SK-N-SH (cell line): ENCODE results near the gene SPNS1. TPM values are rescaled to one million over a fixed set of nuclear protein-coding genes. Genes with fewer than 3 reads are reported as not detected.

Experiments used
- CTCF ChIA-PET: fragments of 300-600, 350-600 bp; formaldehyde crosslinking; extraction: SDS; loops from one replicate; lab custom pipeline; 2021; lab: Yijun Ruan, JAX
- POLR2A ChIA-PET: fragments of 350-600 bp; sonication (Branson Sonifier 250); formaldehyde crosslinking; extraction: SDS; loops from one replicate; lab custom pipeline; 2020; ENCODE audit warnings: antibody characterized with exemption, inconsistent platforms; lab: Yijun Ruan, JAX
- DNase-seq: peaks from one replicate; pipeline ENCODE4 v3.0.0; 2012
- H2AFZ ChIP-seq: fragments of 200-600 bp; sonication (generic); 2 replicates; pipeline ENCODE4 v1.8.1; 2016; ENCODE audit warnings: antibody characterized with exemption, mild to moderate bottlenecking, low read depth
- H3F3A ChIP-seq: fragments of 200-600 bp; sonication (generic); replicated peaks from 2 replicates; pipeline ENCODE3; 2016; ENCODE audit warnings: antibody characterized with exemption, mild to moderate bottlenecking; ENCODE audit not compliant: insufficient read depth
- H3K27ac ChIP-seq, 2 experiments: fragments of 200-500 bp in 1 of 2; fragments of 200-600 bp in 1 of 2; sonication (Bioruptor generic) in 1 of 2; sonication (generic), shearing (Covaris generic) in 1 of 2; 2 replicates each; pipeline versions ENCODE4 v1.5.1 to v1.6.1; 2014 to 2016; ENCODE audit warnings: low read depth in 2 of 2, inconsistent platforms in 1 of 2, low read length in 1 of 2, mild to moderate bottlenecking in 1 of 2, mixed read lengths in 1 of 2
- H3K27me3 ChIP-seq: fragments of 200-600 bp; sonication (generic), shearing (Covaris generic); 2 replicates; pipeline ENCODE4 v1.6.1; 2016; ENCODE audit warnings: mixed run types; ENCODE audit not compliant: insufficient read depth
- H3K36me3 ChIP-seq, 2 experiments: fragments of 200-500 bp in 1 of 2; fragments of 200-600 bp in 1 of 2; sonication (Bioruptor generic) in 1 of 2; sonication (generic) in 1 of 2; replicated peaks in 1 of 2; 2 replicates each; pipeline versions ENCODE3 to v1.5.1; 2014 to 2016; ENCODE audit warnings: low read length in 1 of 2, mild to moderate bottlenecking in 1 of 2; ENCODE audit not compliant: insufficient read depth in 2 of 2, control insufficient read depth in 1 of 2
- H3K4me1 ChIP-seq, 2 experiments: fragments of 200-500 bp in 1 of 2; fragments of 200-600 bp in 1 of 2; sonication (Bioruptor generic) in 1 of 2; sonication (generic), shearing (Covaris generic) in 1 of 2; 2 replicates each; pipeline versions ENCODE4 v1.5.1 to v1.6.1; 2014 to 2016; ENCODE audit warnings: low read depth in 1 of 2, low read length in 1 of 2, mixed run types in 1 of 2; ENCODE audit not compliant: insufficient read depth in 2 of 2, control insufficient read depth in 1 of 2
- H3K4me2 ChIP-seq: fragments of 200-600 bp; sonication (generic), shearing (Covaris generic); 2 replicates; pipeline ENCODE4 v1.6.1; 2017; ENCODE audit warnings: mixed run types
- H3K4me3 ChIP-seq, 2 experiments: fragments of 200-500 bp in 1 of 2; fragments of 200-600 bp in 1 of 2; sonication (Bioruptor generic) in 1 of 2; sonication (generic), shearing (Covaris generic) in 1 of 2; 2 replicates each; pipeline versions ENCODE4 v1.5.1 to v1.8.1; 2014 to 2016; ENCODE audit warnings: low read depth in 2 of 2, inconsistent platforms in 1 of 2, low read length in 1 of 2, mild to moderate bottlenecking in 1 of 2, mixed read lengths in 1 of 2, moderate library complexity in 1 of 2
- H3K79me2 ChIP-seq: fragments of 200-600 bp; sonication (generic); 2 replicates; pipeline ENCODE4 v1.8.1; 2017; ENCODE audit warnings: mild to moderate bottlenecking; ENCODE audit not compliant: insufficient read depth
- H3K9ac ChIP-seq: fragments of 200-600 bp; sonication (generic); 2 replicates; pipeline ENCODE4 v1.6.1; 2017; ENCODE audit warnings: mixed run types
- H3K9me2 ChIP-seq: fragments of 200-600 bp; sonication (generic); 2 replicates; pipeline ENCODE4 v1.6.1; 2017; ENCODE audit warnings: mixed run types
- H3K9me3 ChIP-seq: fragments of 200-600 bp; sonication (generic); 2 replicates; pipeline ENCODE4 v1.6.1; 2017; ENCODE audit warnings: mixed run types, mild to moderate bottlenecking, moderate library complexity
- H4K20me1 ChIP-seq: fragments of 200-600 bp; sonication (generic); 2 replicates; pipeline ENCODE4 v1.6.1; 2017; ENCODE audit warnings: mild to moderate bottlenecking, mixed run types; ENCODE audit not compliant: insufficient read depth
- CHD2 ChIP-seq: fragments of 150-350 bp; IDR thresholded peaks from 2 replicates; pipeline ENCODE4 v1.6.1; 2018; ENCODE audit warnings: low read length; ENCODE audit not compliant: partially characterized antibody
- EP300 ChIP-seq, 2 experiments: IDR thresholded peaks; 2 replicates each; pipeline versions ENCODE4 v1.4.0 to v1.6.1; 2012; ENCODE audit warnings: borderline replicate concordance in 1 of 2, low read depth in 1 of 2, low read length in 1 of 2
- EZH2phosphoT487 ChIP-seq: fragments of 200-600 bp; sonication (generic); IDR thresholded peaks from 2 replicates; pipeline ENCODE4 v1.6.1; 2017; ENCODE audit warnings: low read depth, mixed run types, mild to moderate bottlenecking, antibody characterized with exemption, moderate library complexity, borderline replicate concordance
- FOXJ3 ChIP-seq: sonication (generic); formaldehyde crosslinking; IDR thresholded peaks from 2 replicates; pipeline ENCODE4 v1.5.1; 2020; ENCODE audit warnings: mild to moderate bottlenecking, missing genetic modification reagents
- FOXM1 ChIP-seq: IDR thresholded peaks from 2 replicates; pipeline ENCODE4 v1.4.0; 2012; ENCODE audit warnings: low read depth, mild to moderate bottlenecking
- GABPA ChIP-seq: IDR thresholded peaks from 2 replicates; pipeline ENCODE4 v1.4.0; 2012; ENCODE audit warnings: low read depth, mild to moderate bottlenecking
- MAX ChIP-seq: IDR thresholded peaks from 2 replicates; pipeline ENCODE4 v1.4.0; 2012; ENCODE audit warnings: low read depth
- MXI1 ChIP-seq: IDR thresholded peaks from 2 replicates; pipeline ENCODE4 v1.6.1; 2012; ENCODE audit warnings: mild to moderate bottlenecking, low read depth, low read length, improper control_type of control experiment
- NFIC ChIP-seq: IDR thresholded peaks from 2 replicates; pipeline ENCODE4 v1.4.0; 2012; ENCODE audit warnings: borderline replicate concordance
- NRF1 ChIP-seq: IDR thresholded peaks from 2 replicates; pipeline ENCODE4 v1.6.1; 2012; ENCODE audit warnings: low read depth, mild to moderate bottlenecking, low read length
- PBX3 ChIP-seq: IDR thresholded peaks from 2 replicates; pipeline ENCODE4; 2012
- POLR2AphosphoS5 ChIP-seq: IDR thresholded peaks from 2 replicates; pipeline ENCODE4 v1.6.1; 2012; ENCODE audit warnings: low read depth, low read length
- REST ChIP-seq: IDR thresholded peaks from 2 replicates; pipeline ENCODE4 v1.6.1; 2012; ENCODE audit warnings: mild to moderate bottlenecking, low read depth, low read length, moderate library complexity
- RFX5 ChIP-seq: IDR thresholded peaks from 2 replicates; pipeline ENCODE4 v1.6.1; 2012; ENCODE audit warnings: mild to moderate bottlenecking, improper control_type of control experiment, low read length
- SIN3A ChIP-seq: IDR thresholded peaks from 2 replicates; pipeline ENCODE4 v1.6.1; 2012; ENCODE audit warnings: low read depth, mild to moderate bottlenecking, low read length, moderate library complexity, borderline replicate concordance
- SMC3 ChIP-seq: IDR thresholded peaks from 2 replicates; pipeline ENCODE4 v1.6.1; 2012; ENCODE audit warnings: low read depth, low read length, improper control_type of control experiment
- YY1 ChIP-seq: IDR thresholded peaks from 2 replicates; pipeline ENCODE4 v1.4.0; 2012; ENCODE audit warnings: low read depth, mild to moderate bottlenecking
- ZBTB33 ChIP-seq: IDR thresholded peaks from 2 replicates; pipeline ENCODE4 v1.4.0; 2012; ENCODE audit warnings: low read depth, borderline replicate concordance
- WGBS: methylation state at CpG from one replicate; pipeline ENCODE4 v1.1.6; 2017; ENCODE audit warnings: low lambda C conversion rate; 5-methylcytosine and 5-hydroxymethylcytosine counted together
- polyA plus RNA-seq, 3 experiments: library from polyadenylated mRNA; depleted of rRNA; stranded (reverse); fragments of >200 nt; gene quantifications; 2 replicates each; pipeline ENCODE4 v1.2.3, GENCODE V29; 2012
- TF ChIP-seq, protein P1 (sequence below): fragments of 200-600 bp; sonication (generic); IDR thresholded peaks from 2 replicates; pipeline ENCODE4 v1.6.1; 2017; ENCODE audit warnings: antibody characterized with exemption, mild to moderate bottlenecking, moderate library complexity

The SPNS1 gene
- polyA plus RNA-seq, 1 of the 3 experiments (the other 2 are of a cell fraction) = 41.1 TPM

- Histone ChIP-seq H3K4me2 (no peak overlapping the region), H3K4me3 (no peak overlapping the region), H3K27ac (no peak overlapping the region), H3K9ac (no peak overlapping the region), H3F3A (no peaks in the 10 kb centered on the region), H3K4me1 (no peaks in the 10 kb centered on the region), H3K9me3 (no peaks in the 10 kb centered on the region), H3K36me3 (no peaks in the 10 kb centered on the region), H3K79me2 (no peaks in the 10 kb centered on the region), H2AFZ (no peak overlapping the region), H3K9me2 (no peaks in the 10 kb centered on the region), H4K20me1 (no peaks in the 10 kb centered on the region), H3K27me3 (no peaks in the 10 kb centered on the region)
- ChIA-PET CTCF (interaction anchor here (1.1 to 2.2 kb wide), 2 partner anchors 12 to 59 kb away, joined by 3 to 14 read pairs; no protein-coding TSS in a partner anchor), POLR2A (no interaction called here)
- no peak for TF ChIP-seq FOXJ3 (CRISPR knock-in tag)
- TF ChIP-seq SMC3 = no peak
- TF ChIP-seq ZBTB33 = no peak
- TF ChIP-seq RFX5 = no peak
- no peak for TF ChIP-seq POLR2AphosphoS5
- no peak for TF ChIP-seq PBX3
- no peak for TF ChIP-seq NFIC
- no peak for TF ChIP-seq MAX
- TF ChIP-seq GABPA = no peak
- TF ChIP-seq EZH2phosphoT487 = no peak
- TF ChIP-seq, protein P1, sequence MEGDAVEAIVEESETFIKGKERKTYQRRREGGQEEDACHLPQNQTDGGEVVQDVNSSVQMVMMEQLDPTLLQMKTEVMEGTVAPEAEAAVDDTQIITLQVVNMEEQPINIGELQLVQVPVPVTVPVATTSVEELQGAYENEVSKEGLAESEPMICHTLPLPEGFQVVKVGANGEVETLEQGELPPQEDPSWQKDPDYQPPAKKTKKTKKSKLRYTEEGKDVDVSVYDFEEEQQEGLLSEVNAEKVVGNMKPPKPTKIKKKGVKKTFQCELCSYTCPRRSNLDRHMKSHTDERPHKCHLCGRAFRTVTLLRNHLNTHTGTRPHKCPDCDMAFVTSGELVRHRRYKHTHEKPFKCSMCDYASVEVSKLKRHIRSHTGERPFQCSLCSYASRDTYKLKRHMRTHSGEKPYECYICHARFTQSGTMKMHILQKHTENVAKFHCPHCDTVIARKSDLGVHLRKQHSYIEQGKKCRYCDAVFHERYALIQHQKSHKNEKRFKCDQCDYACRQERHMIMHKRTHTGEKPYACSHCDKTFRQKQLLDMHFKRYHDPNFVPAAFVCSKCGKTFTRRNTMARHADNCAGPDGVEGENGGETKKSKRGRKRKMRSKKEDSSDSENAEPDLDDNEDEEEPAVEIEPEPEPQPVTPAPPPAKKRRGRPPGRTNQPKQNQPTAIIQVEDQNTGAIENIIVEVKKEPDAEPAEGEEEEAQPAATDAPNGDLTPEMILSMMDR = no peak
- TF ChIP-seq YY1 = no peak
- no peak for TF ChIP-seq REST
- no peak for TF ChIP-seq EP300 (IDR thresholded peaks at IDR 0.05; ENCODE audit: borderline replicate concordance in 1 of 2, low read depth in 1 of 2, low read length in 1 of 2)
- TF ChIP-seq MXI1 = no peak
- TF ChIP-seq CHD2 = no peak
- TF ChIP-seq NRF1 = no peak
- TF ChIP-seq SIN3A = no peak
- no peak for TF ChIP-seq FOXM1
- no peak for DNase-seq
- WGBS = 80% methylated on average over 19 of the region's 20 CpGs
Measured at GRCh38 chr16:28932339-28933141, 42.0 kb upstream of the SPNS1 start.
